ENCODE measurements around the gene MYH6.

Gene MYH6

DNA sequence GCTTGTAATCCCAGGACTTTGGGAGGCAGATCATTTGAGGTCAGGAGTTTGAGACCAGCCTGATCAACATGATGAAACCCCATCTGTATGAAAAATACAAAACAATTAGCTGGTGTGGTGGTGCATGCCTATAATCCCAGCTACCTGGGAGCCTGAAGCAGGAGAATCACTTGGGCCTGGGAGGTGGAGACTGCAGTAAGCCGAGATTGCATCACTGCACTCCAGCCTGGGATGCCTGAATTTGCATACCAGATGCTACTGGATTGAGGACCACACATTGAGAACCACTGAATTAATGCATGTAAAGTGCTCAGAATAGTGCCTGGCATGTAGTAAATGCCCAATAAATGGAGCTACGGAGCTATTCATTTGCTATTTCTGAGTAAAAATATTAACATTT lies 42.3 kb upstream of the MYH6 start:
- no peak overlapping the region for H4K12ac ChIP-seq (ENCODE audit: low read depth, low read length)
- no peak overlapping the region for H2BK5ac ChIP-seq (ENCODE audit: low read depth, low read length, poor library complexity)
- no peak overlapping the region for H2BK120ac ChIP-seq (ENCODE audit: insufficient read depth, low read length, poor library complexity)
- DNase-seq = no peak
- no peak overlapping the region for H4K8ac ChIP-seq (ENCODE audit: low read depth, low read length)
- H3K18ac ChIP-seq (ENCODE audit: low read length) = no peak overlapping the region
- WGBS (ENCODE audit: extremely low coverage, insufficient coverage, insufficient read length) = no CpG with 5 or more reads among the region's 2 CpGs
- H3K79me1 ChIP-seq (ENCODE audit: low read length) = no peaks in the 10 kb centered on the region
- H3K23ac ChIP-seq (ENCODE audit: low read length) = no peak overlapping the region
- H3K14ac ChIP-seq (ENCODE audit: low read length) = no peak overlapping the region
- H3K4me3 ChIP-seq (ENCODE audit: low read depth, low read length) = no peak overlapping the region
- H3K36me3 ChIP-seq (ENCODE audit: control insufficient read depth in 1 of 2, insufficient read depth in 2 of 2, low read length in 2 of 2) = no peaks in the 10 kb centered on the region
- no peak overlapping the region for H2BK12ac ChIP-seq (ENCODE audit: low read length)
- H3K9ac ChIP-seq (ENCODE audit: low read length) = no peak overlapping the region
- no peak overlapping the region for H3K27ac ChIP-seq (ENCODE audit: low read depth, low read length)
- no peak overlapping the region for H2AK5ac ChIP-seq (ENCODE audit: low read length)
- no peaks in the 10 kb centered on the region for H3K79me2 ChIP-seq (ENCODE audit: control insufficient read depth, insufficient read depth, low read length, poor library complexity)
- no peak overlapping the region for H2AFZ ChIP-seq (ENCODE audit: insufficient read depth, low read length, poor library complexity)
- no peak overlapping the region for H3K4me2 ChIP-seq (ENCODE audit: low read length)
- no peaks in the 10 kb centered on the region for H3K9me3 ChIP-seq (ENCODE audit: insufficient read depth, low read depth, low read length)
- H3K4ac ChIP-seq (ENCODE audit: low read depth, low read length) = no peak overlapping the region
- no peaks in the 10 kb centered on the region for H3K4me1 ChIP-seq (ENCODE audit: control insufficient read depth in 1 of 2, insufficient read depth in 2 of 2, low read length in 2 of 2)
- no peak overlapping the region for H4K91ac ChIP-seq (ENCODE audit: low read depth, low read length)
- no peaks in the 10 kb centered on the region for H3K27me3 ChIP-seq (ENCODE audit: insufficient read depth, low read length)

DNA sequence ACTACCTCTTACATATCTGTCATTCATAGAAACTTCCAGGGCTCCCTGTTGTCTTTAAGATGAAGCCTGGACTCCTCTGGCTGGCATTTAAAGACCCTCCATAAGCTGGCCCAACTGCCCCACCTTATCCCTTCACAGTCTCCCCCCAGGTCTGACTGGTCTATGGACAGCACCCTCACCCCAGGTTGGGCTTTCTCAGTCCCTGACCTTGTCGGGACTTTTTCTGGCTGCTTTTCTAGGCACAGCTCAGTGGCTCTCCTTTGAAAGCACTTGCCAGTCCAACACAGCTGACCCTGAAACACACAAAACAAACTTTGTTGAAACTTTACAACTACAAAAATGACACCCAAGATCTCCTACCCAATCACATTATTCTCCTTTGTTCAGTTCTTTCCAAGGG lies 41.2 kb upstream of the MYH6 start:
- WGBS (ENCODE audit: extremely low coverage, insufficient coverage, insufficient read length) = no CpG with 5 or more reads among the region's 1 CpG
- Histone ChIP-seq H3K4me3 (ENCODE audit: low read depth, low read length) (no peak overlapping the region), H3K79me2 (ENCODE audit: control insufficient read depth, insufficient read depth, low read length, poor library complexity) (no peaks in the 10 kb centered on the region), H3K4me1 (ENCODE audit: control insufficient read depth in 1 of 2, insufficient read depth in 2 of 2, low read length in 2 of 2) (no peaks in the 10 kb centered on the region), H3K36me3 (ENCODE audit: control insufficient read depth in 1 of 2, insufficient read depth in 2 of 2, low read length in 2 of 2) (no peaks in the 10 kb centered on the region), H3K14ac (ENCODE audit: low read length) (no peak overlapping the region), H3K23ac (ENCODE audit: low read length) (no peak overlapping the region), H3K9ac (ENCODE audit: low read length) (no peak overlapping the region), H4K91ac (ENCODE audit: low read depth, low read length) (no peak overlapping the region), H3K79me1 (ENCODE audit: low read length) (no peaks in the 10 kb centered on the region), H3K9me3 (ENCODE audit: insufficient read depth, low read depth, low read length) (no peaks in the 10 kb centered on the region), H3K27ac (ENCODE audit: low read depth, low read length) (no peak overlapping the region), H2AK5ac (ENCODE audit: low read length) (no peak overlapping the region), H2BK120ac (ENCODE audit: insufficient read depth, low read length, poor library complexity) (no peak overlapping the region), H2BK12ac (ENCODE audit: low read length) (no peak overlapping the region), H2BK5ac (ENCODE audit: low read depth, low read length, poor library complexity) (no peak overlapping the region), H3K27me3 (ENCODE audit: insufficient read depth, low read length) (no peaks in the 10 kb centered on the region), H3K4me2 (ENCODE audit: low read length) (no peak overlapping the region), H2AFZ (ENCODE audit: insufficient read depth, low read length, poor library complexity) (no peak overlapping the region), H3K18ac (ENCODE audit: low read length) (no peak overlapping the region), H3K4ac (ENCODE audit: low read depth, low read length) (no peak overlapping the region), H4K12ac (ENCODE audit: low read depth, low read length) (no peak overlapping the region), H4K8ac (ENCODE audit: low read depth, low read length) (no peak overlapping the region)
- DNase-seq = no peak

DNA sequence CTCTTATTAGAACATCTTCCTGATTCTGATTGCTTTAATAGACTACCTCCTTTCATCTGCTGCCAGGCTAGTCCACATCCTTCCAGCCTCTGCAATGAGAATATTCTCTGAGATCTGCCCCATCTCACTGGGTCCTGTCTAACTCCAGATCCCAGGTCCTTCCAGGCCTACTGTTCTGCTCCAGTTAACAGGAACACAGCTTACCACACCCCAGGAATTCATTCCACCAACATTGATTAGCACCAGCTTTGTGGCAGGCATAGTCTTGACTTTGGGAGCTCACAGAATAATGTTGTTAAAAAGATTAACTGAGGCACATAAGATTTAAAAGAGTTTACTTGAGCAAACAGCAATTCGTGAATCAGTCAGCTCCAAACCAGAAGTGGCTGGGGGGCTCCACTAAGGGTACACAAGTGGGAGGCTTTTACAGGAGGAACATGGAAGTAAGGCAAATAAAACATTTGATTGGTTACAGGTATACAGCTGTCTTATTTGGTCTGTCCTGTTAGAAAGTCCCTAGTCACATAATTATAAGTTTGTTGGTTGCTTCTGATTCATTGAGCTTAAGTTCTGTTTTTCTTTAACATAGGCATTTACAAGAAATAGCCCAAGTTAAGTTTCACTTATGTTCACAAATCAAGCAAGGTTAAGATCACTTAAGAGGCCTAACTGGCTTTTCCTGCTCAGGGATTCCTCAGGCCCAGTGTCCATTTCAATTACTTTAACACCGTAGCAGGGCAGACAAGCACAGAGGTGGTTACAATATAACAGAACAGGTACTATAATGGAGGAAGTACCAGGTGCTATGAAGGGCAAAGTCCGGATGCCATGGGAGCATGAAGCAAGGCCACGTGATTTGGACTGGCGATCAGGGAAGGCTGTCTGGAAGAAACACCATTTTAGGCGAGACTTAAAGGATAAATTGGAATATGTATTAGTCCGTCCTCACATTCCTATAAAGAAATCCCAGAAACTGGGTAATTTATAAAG lies 39.6 kb upstream of the MYH6 start:
- Histone ChIP-seq H2AK5ac (ENCODE audit: low read length) (no peak overlapping the region), H3K79me2 (ENCODE audit: control insufficient read depth, insufficient read depth, low read length, poor library complexity) (no peaks in the 10 kb centered on the region), H2BK5ac (ENCODE audit: low read depth, low read length, poor library complexity) (no peak overlapping the region), H3K79me1 (ENCODE audit: low read length) (no peaks in the 10 kb centered on the region), H3K14ac (ENCODE audit: low read length) (no peak overlapping the region), H2BK12ac (ENCODE audit: low read length) (no peak overlapping the region), H2AFZ (ENCODE audit: insufficient read depth, low read length, poor library complexity) (no peak overlapping the region), H3K27me3 (ENCODE audit: insufficient read depth, low read length) (no peaks in the 10 kb centered on the region), H3K4me3 (ENCODE audit: low read depth, low read length) (no peak overlapping the region), H4K8ac (ENCODE audit: low read depth, low read length) (no peak overlapping the region), H3K27ac (ENCODE audit: low read depth, low read length) (no peak overlapping the region), H3K9ac (ENCODE audit: low read length) (no peak overlapping the region), H3K4me1 (ENCODE audit: control insufficient read depth in 1 of 2, insufficient read depth in 2 of 2, low read length in 2 of 2) (no peaks in the 10 kb centered on the region), H3K36me3 (ENCODE audit: control insufficient read depth in 1 of 2, insufficient read depth in 2 of 2, low read length in 2 of 2) (no peaks in the 10 kb centered on the region), H3K18ac (ENCODE audit: low read length) (no peak overlapping the region), H4K12ac (ENCODE audit: low read depth, low read length) (no peak overlapping the region), H4K91ac (ENCODE audit: low read depth, low read length) (no peak overlapping the region), H2BK120ac (ENCODE audit: insufficient read depth, low read length, poor library complexity) (no peak overlapping the region), H3K4me2 (ENCODE audit: low read length) (no peak overlapping the region), H3K23ac (ENCODE audit: low read length) (no peak overlapping the region), H3K4ac (ENCODE audit: low read depth, low read length) (no peak overlapping the region), H3K9me3 (ENCODE audit: insufficient read depth, low read depth, low read length) (no peaks in the 10 kb centered on the region)
- no CpG with 5 or more reads among the region's 7 CpGs for WGBS (ENCODE audit: extremely low coverage, insufficient coverage, insufficient read length)
- no peak for DNase-seq

DNA sequence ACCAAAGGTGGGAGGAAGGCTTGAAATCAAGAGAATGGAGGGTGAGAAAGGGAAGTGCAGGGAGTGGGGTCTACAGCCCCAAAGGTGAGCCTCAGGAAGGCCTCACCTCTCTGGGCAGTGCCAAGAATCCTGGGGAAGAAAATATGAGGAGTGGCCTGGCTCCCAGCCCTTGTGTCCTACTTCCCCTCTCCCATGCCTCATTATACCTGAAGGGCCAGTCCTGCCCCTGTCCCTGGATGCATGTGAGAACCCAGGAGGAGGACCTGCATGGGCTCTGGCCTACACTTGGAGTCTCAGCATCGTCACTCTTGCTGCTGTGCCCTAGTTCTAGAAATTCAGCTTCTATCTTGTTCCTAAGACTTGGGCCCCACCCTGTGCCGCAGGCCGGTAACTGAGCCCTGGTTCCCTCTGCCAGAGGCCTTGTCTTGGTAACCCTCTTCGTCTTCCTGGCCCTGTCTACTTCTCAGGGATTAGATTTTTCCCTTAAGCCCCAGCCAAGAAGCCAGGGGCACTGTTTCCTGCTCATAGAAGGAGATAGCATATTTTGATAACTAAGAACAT lies 38.3 kb upstream of the MYH6 start:
- Histone ChIP-seq H3K27ac (ENCODE audit: low read depth, low read length) (no peak overlapping the region), H3K36me3 (ENCODE audit: control insufficient read depth in 1 of 2, insufficient read depth in 2 of 2, low read length in 2 of 2) (no peaks in the 10 kb centered on the region), H4K8ac (ENCODE audit: low read depth, low read length) (no peak overlapping the region), H2AFZ (ENCODE audit: insufficient read depth, low read length, poor library complexity) (no peak overlapping the region), H2BK5ac (ENCODE audit: low read depth, low read length, poor library complexity) (no peak overlapping the region), H3K27me3 (ENCODE audit: insufficient read depth, low read length) (no peaks in the 10 kb centered on the region), H3K4me2 (ENCODE audit: low read length) (no peak overlapping the region), H3K4me1 (ENCODE audit: control insufficient read depth in 1 of 2, insufficient read depth in 2 of 2, low read length in 2 of 2) (no peaks in the 10 kb centered on the region), H3K4me3 (ENCODE audit: low read depth, low read length) (no peak overlapping the region), H3K23ac (ENCODE audit: low read length) (no peak overlapping the region), H4K12ac (ENCODE audit: low read depth, low read length) (no peak overlapping the region), H2BK12ac (ENCODE audit: low read length) (no peak overlapping the region), H2AK5ac (ENCODE audit: low read length) (no peak overlapping the region), H3K9me3 (ENCODE audit: insufficient read depth, low read depth, low read length) (no peaks in the 10 kb centered on the region), H3K4ac (ENCODE audit: low read depth, low read length) (no peak overlapping the region), H3K79me1 (ENCODE audit: low read length) (no peaks in the 10 kb centered on the region), H3K79me2 (ENCODE audit: control insufficient read depth, insufficient read depth, low read length, poor library complexity) (no peaks in the 10 kb centered on the region), H3K18ac (ENCODE audit: low read length) (no peak overlapping the region), H2BK120ac (ENCODE audit: insufficient read depth, low read length, poor library complexity) (no peak overlapping the region), H3K9ac (ENCODE audit: low read length) (no peak overlapping the region), H3K14ac (ENCODE audit: low read length) (no peak overlapping the region), H4K91ac (ENCODE audit: low read depth, low read length) (no peak overlapping the region)
- DNase-seq = no peak
- WGBS (ENCODE audit: extremely low coverage, insufficient coverage, insufficient read length) = no CpG with 5 or more reads among the region's 4 CpGs

Data from trophoblast cell (in vitro differentiated cells and primary cell).